Measurements from ENCODE around the gene WWOX.

DNA sequence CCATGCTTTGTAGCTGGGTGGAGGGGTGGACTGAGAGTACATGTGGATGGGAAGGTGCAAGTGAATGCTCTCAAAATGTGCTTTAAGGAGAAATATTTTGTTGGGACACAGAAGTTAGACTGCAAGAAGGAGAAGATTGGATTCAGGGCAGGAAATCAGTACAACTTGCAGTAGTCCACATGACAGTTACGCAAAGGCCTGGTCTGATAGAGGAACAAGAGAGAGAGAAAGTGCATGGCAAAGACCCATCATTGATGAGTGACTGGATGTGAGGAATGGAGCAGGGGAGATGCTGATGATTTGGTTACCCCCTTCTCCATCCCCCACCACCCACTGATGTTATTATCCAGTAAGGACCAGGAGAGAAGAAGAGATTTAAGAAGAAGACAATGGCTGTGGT is 1028.3 kb downstream of the WWOX start:
- TF ChIP-seq POLR2A (IDR thresholded peaks at IDR 0.05), result no peak
- TF ChIP-seq, protein P1, sequence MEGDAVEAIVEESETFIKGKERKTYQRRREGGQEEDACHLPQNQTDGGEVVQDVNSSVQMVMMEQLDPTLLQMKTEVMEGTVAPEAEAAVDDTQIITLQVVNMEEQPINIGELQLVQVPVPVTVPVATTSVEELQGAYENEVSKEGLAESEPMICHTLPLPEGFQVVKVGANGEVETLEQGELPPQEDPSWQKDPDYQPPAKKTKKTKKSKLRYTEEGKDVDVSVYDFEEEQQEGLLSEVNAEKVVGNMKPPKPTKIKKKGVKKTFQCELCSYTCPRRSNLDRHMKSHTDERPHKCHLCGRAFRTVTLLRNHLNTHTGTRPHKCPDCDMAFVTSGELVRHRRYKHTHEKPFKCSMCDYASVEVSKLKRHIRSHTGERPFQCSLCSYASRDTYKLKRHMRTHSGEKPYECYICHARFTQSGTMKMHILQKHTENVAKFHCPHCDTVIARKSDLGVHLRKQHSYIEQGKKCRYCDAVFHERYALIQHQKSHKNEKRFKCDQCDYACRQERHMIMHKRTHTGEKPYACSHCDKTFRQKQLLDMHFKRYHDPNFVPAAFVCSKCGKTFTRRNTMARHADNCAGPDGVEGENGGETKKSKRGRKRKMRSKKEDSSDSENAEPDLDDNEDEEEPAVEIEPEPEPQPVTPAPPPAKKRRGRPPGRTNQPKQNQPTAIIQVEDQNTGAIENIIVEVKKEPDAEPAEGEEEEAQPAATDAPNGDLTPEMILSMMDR (IDR thresholded peaks at IDR 0.05), result no peak
- TF ChIP-seq POLR2AphosphoS5 (IDR thresholded peaks at IDR 0.05), result no peak
- TF ChIP-seq EP300 (IDR thresholded peaks at IDR 0.05), result no peak
